Fibroblast of lung (primary cell): ENCODE measurements around the gene CALN1.
"Not testable (repeated sequence)": the region's sequence is repeated elsewhere in the genome, so short reads cannot be mapped to it uniquely, and the experiment has no call there.

Source experiments
- CTCF ChIP-seq, 2 donors: IDR thresholded peaks in 1 of 2; conservative IDR thresholded peaks in 1 of 2; 1 replicate in 1 of 2; 2 replicates in 1 of 2; pipeline ENCODE4 v1.5.1; 2011 to 2012; ENCODE audit warnings: low read length in 2 of 2, control low read depth in 1 of 2, inconsistent platforms in 1 of 2, low read depth in 1 of 2, mild to moderate bottlenecking in 1 of 2
- EZH2 ChIP-seq: IDR thresholded peaks from 2 replicates; pipeline ENCODE4 v1.5.1; 2012; ENCODE audit warnings: low read length, control low read depth, mild to moderate bottlenecking; ENCODE audit errors: missing control alignments

- TF ChIP-seq CTCF (conservative IDR thresholded peaks at IDR 0.05 in 1 of 2, IDR thresholded peaks at IDR 0.05 in 1 of 2; ENCODE audit: low read depth in 1 of 2, low read length in 2 of 2); EZH2: not testable (repeated sequence)
These were observed 68.8 kb downstream of the CALN1 start for GRCh38 chr7:72343354-72343753.
